SU-DHL-6 (cell line): ENCODE data around the gene MST1.

Source experiments
- H2AFZ ChIP-seq: fragments of 200-600 bp; sonication (generic); 2 replicates; pipeline ENCODE4 v1.6.1; 2014; ENCODE audit warnings: low read depth, mild to moderate bottlenecking, moderate library complexity, mixed read lengths, antibody characterized with exemption, low read length; ENCODE audit not compliant: severe bottlenecking
- H3F3A ChIP-seq: fragments of 200-600 bp; shearing (Covaris generic); 2 replicates; pipeline ENCODE4 v1.6.0; 2016; ENCODE audit warnings: antibody characterized with exemption, mild to moderate bottlenecking; ENCODE audit not compliant: insufficient read depth
- H3K27ac ChIP-seq: fragments of 200-600 bp; sonication (generic); 2 replicates; pipeline ENCODE4 v1.5.1; 2016; ENCODE audit warnings: low read depth, mild to moderate bottlenecking, low read length, moderate library complexity, mixed read lengths
- H3K27me3 ChIP-seq: fragments of 200-600 bp; sonication (generic), shearing (Covaris generic); 2 replicates; pipeline ENCODE4 v1.6.0; 2014; ENCODE audit warnings: mild to moderate bottlenecking, low read length
- H3K36me3 ChIP-seq: fragments of 200-600 bp; sonication (generic); 2 replicates; pipeline ENCODE4 v1.6.1; 2014; ENCODE audit warnings: mild to moderate bottlenecking, low read length, mixed read lengths
- H3K4me2 ChIP-seq: fragments of 300-600, 200-600 bp; shearing (Covaris generic), sonication (generic); 2 replicates; pipeline ENCODE4 v1.6.0; 2014; ENCODE audit warnings: low read length, low read depth, mild to moderate bottlenecking; ENCODE audit not compliant: poor library complexity, severe bottlenecking
- H3K4me3 ChIP-seq: fragments of 200-600 bp; sonication (generic); 2 replicates; pipeline ENCODE4 v1.5.1; 2014; ENCODE audit warnings: antibody characterized with exemption, low read length, mild to moderate bottlenecking, mixed read lengths; ENCODE audit not compliant: insufficient read depth, poor library complexity, severe bottlenecking
- H3K79me2 ChIP-seq: fragments of 200-600 bp; sonication (generic); 2 replicates; pipeline ENCODE4 v1.6.1; 2014; ENCODE audit warnings: mild to moderate bottlenecking, low read length, moderate library complexity; ENCODE audit not compliant: insufficient read depth
- H3K9ac ChIP-seq: fragments of 200-600 bp; sonication (generic); 2 replicates; pipeline ENCODE4 v1.7.0; 2014; ENCODE audit warnings: mild to moderate bottlenecking, low read length
- H3K9me2 ChIP-seq: fragments of 200-600 bp; sonication (generic); replicated peaks from 2 replicates; pipeline ENCODE4 v1.6.1; 2014; ENCODE audit warnings: low read length; ENCODE audit not compliant: insufficient read depth
- H3K9me3 ChIP-seq: fragments of 200-600 bp; sonication (generic); 2 replicates; pipeline ENCODE4 v1.6.1; 2014; ENCODE audit warnings: low read length, mixed read lengths; ENCODE audit not compliant: insufficient read depth
- H4K20me1 ChIP-seq: fragments of 200-600 bp; sonication (generic); 2 replicates; pipeline ENCODE4 v1.6.1; 2014; ENCODE audit warnings: low read depth, mild to moderate bottlenecking, antibody characterized with exemption, low read length, moderate library complexity, mixed read lengths
- CTCF ChIP-seq: fragments of 200-600 bp; sonication (generic); IDR thresholded peaks from one replicate; pipeline ENCODE4 v1.5.1; 2017; ENCODE audit warnings: antibody characterized with exemption, mild to moderate bottlenecking, low read length, moderate library complexity; ENCODE audit not compliant: insufficient read depth, poor library complexity, severe bottlenecking
- EZH2phosphoT487 ChIP-seq: fragments of 200-600 bp; sonication (generic), shearing (Covaris generic); conservative IDR thresholded peaks from 2 replicates; pipeline ENCODE4 v1.6.1; 2018; ENCODE audit warnings: mild to moderate bottlenecking, antibody characterized with exemption, low read length, moderate library complexity, mixed read lengths

MST1 gene

GRCh38 chr3:49709852-49710251 lies 20.6 kb upstream of the MST1 start:
- Histone ChIP-seq H3F3A (no peaks in the 10 kb centered on the region), H3K9ac (no peak overlapping the region), H2AFZ (no peak overlapping the region), H3K4me2 (no peak overlapping the region), H3K27ac (no peak overlapping the region), H3K4me3 (no peak overlapping the region), H3K9me3 (no peaks in the 10 kb centered on the region), H3K79me2 (no peaks in the 10 kb centered on the region), H3K27me3 (no peaks in the 10 kb centered on the region), H4K20me1 (no peaks in the 10 kb centered on the region), H3K36me3 (no peaks in the 10 kb centered on the region), H3K9me2 (no peaks in the 10 kb centered on the region)
- TF ChIP-seq EZH2phosphoT487 = no peak
- no peak for TF ChIP-seq CTCF

- no peak overlapping the region for H3K27ac ChIP-seq
- no peaks in the 10 kb centered on the region for H4K20me1 ChIP-seq
- H3K4me3 ChIP-seq = no peak overlapping the region
- TF ChIP-seq CTCF (no peak), EZH2phosphoT487 (no peak)
- no peak overlapping the region for H3K4me2 ChIP-seq
- H3K9me3 ChIP-seq = no peaks in the 10 kb centered on the region
- no peaks in the 10 kb centered on the region for H3F3A ChIP-seq
- no peaks in the 10 kb centered on the region for H3K27me3 ChIP-seq
- H3K9ac ChIP-seq = no peak overlapping the region
- no peaks in the 10 kb centered on the region for H3K36me3 ChIP-seq
- H3K79me2 ChIP-seq = no peaks in the 10 kb centered on the region
- no peaks in the 10 kb centered on the region for H3K9me2 ChIP-seq
- no peak overlapping the region for H2AFZ ChIP-seq
Observed at GRCh38 chr3:49707113-49707480, 17.8 kb upstream of the MST1 start.

GRCh38 chr3:49706456-49707112 lies 17.3 kb upstream of the MST1 start:
- no peaks in the 10 kb centered on the region for H3F3A ChIP-seq
- H3K9ac ChIP-seq = no peak overlapping the region
- TF ChIP-seq EZH2phosphoT487 (no peak), CTCF (no peak)
- no peak overlapping the region for H2AFZ ChIP-seq
- H3K36me3 ChIP-seq = no peaks in the 10 kb centered on the region
- H3K4me2 ChIP-seq = no peak overlapping the region
- H3K9me3 ChIP-seq = no peaks in the 10 kb centered on the region
- H3K27me3 ChIP-seq = no peaks in the 10 kb centered on the region
- H3K27ac ChIP-seq = no peak overlapping the region
- H3K79me2 ChIP-seq = no peaks in the 10 kb centered on the region
- no peak overlapping the region for H3K4me3 ChIP-seq
- H3K9me2 ChIP-seq = no peaks in the 10 kb centered on the region
- no peaks in the 10 kb centered on the region for H4K20me1 ChIP-seq
